Liver (tissue), 9 donors: ENCODE measurements around the gene USH1G. TPM values are rescaled to one million over a fixed set of nuclear protein-coding genes. Genes with fewer than 3 reads are reported as not detected.

Experiments used
- DNase-seq: peaks from one replicate; pipeline ENCODE4 v3.0.0-alpha.2; 2017; ENCODE audit warnings: low spot score
- H3K27ac ChIP-seq, 2 donors: one replicate each; pipeline ENCODE4 v1.7.0; 2013; ENCODE audit warnings: inconsistent platforms in 2 of 2, low read length in 2 of 2, control low read depth in 1 of 2, low read depth in 1 of 2, mild to moderate bottlenecking in 1 of 2
- H3K27me3 ChIP-seq, 4 donors: one replicate each; pipeline versions ENCODE4 v1.6.1 to v1.7.0; 2013; ENCODE audit warnings: low read length in 3 of 4, inconsistent platforms in 1 of 4, mild to moderate bottlenecking in 1 of 4, moderate library complexity in 1 of 4; ENCODE audit not compliant: control insufficient read depth in 4 of 4, insufficient read depth in 4 of 4
- H3K36me3 ChIP-seq, 4 donors: one replicate each; pipeline versions ENCODE4 v1.6.1 to v1.7.0; 2013; ENCODE audit warnings: low read length in 3 of 4, mild to moderate bottlenecking in 3 of 4, low read depth in 1 of 4, moderate library complexity in 1 of 4; ENCODE audit not compliant: control insufficient read depth in 4 of 4, insufficient read depth in 3 of 4
- H3K4me1 ChIP-seq, 4 donors: one replicate each; pipeline versions ENCODE4 v1.6.1 to v1.7.0; 2013; ENCODE audit warnings: low read length in 3 of 4, mild to moderate bottlenecking in 3 of 4, moderate library complexity in 1 of 4; ENCODE audit not compliant: control insufficient read depth in 4 of 4, insufficient read depth in 4 of 4
- H3K4me3 ChIP-seq, 3 donors: one replicate each; pipeline versions ENCODE4 v1.6.1 to v1.7.0; 2013; ENCODE audit warnings: low read length in 3 of 3, control low read depth in 1 of 3, low read depth in 1 of 3, mild to moderate bottlenecking in 1 of 3
- H3K9ac ChIP-seq, 2 donors: one replicate each; pipeline ENCODE4 v1.7.0; 2013; ENCODE audit warnings: low read length in 2 of 2, mild to moderate bottlenecking in 2 of 2, moderate library complexity in 2 of 2, control low read depth in 1 of 2, low read depth in 1 of 2
- H3K9me3 ChIP-seq, 4 donors: one replicate each; pipeline versions ENCODE4 v1.6.1 to v1.7.0; 2013; ENCODE audit warnings: low read length in 3 of 4; ENCODE audit not compliant: control insufficient read depth in 4 of 4
- CTCF ChIP-seq: fragments of 150-350 bp; IDR thresholded peaks from 2 replicates; pipeline ENCODE4 v1.5.1; 2017; ENCODE audit warnings: improper control_type of control experiment, low read depth, low read length; ENCODE audit not compliant: missing input control
- EGR1 ChIP-seq, 2 donors: IDR thresholded peaks; 2 replicates each; pipeline ENCODE4 v1.6.1; 2016 to 2018; ENCODE audit warnings: antibody characterized with exemption in 2 of 2, low read depth in 2 of 2
- FOXA1 ChIP-seq: IDR thresholded peaks from 2 replicates; pipeline ENCODE4 v1.6.1; 2016; ENCODE audit warnings: antibody characterized with exemption
- FOXA2 ChIP-seq: IDR thresholded peaks from 2 replicates; pipeline ENCODE4 v1.6.1; 2016; ENCODE audit warnings: antibody characterized with exemption
- GABPA ChIP-seq, 2 donors: IDR thresholded peaks in 1 of 2; conservative IDR thresholded peaks in 1 of 2; 2 replicates each; pipeline ENCODE4 v1.6.1; 2016; ENCODE audit warnings: antibody characterized with exemption in 2 of 2, mild to moderate bottlenecking in 1 of 2, moderate library complexity in 1 of 2
- HNF4A ChIP-seq, 2 donors: conservative IDR thresholded peaks; 2 replicates each; pipeline ENCODE4 v1.6.1; 2016; ENCODE audit warnings: antibody characterized with exemption in 2 of 2, mild to moderate bottlenecking in 2 of 2
- HNF4G ChIP-seq: IDR thresholded peaks from 2 replicates; pipeline ENCODE4 v1.6.1; 2016; ENCODE audit warnings: antibody characterized with exemption
- JUND ChIP-seq, 2 donors: IDR thresholded peaks; 2 replicates each; pipeline ENCODE4 v1.6.1; 2016; ENCODE audit warnings: antibody characterized with exemption in 2 of 2
- MAX ChIP-seq: IDR thresholded peaks from 2 replicates; pipeline ENCODE4 v1.6.1; 2016; ENCODE audit warnings: antibody characterized with exemption
- NR2F2 ChIP-seq: IDR thresholded peaks from 2 replicates; pipeline ENCODE4 v1.6.1; 2016; ENCODE audit warnings: antibody characterized with exemption
- RAD21 ChIP-seq, 2 donors: IDR thresholded peaks; 2 replicates each; pipeline ENCODE4 v1.6.1; 2016; ENCODE audit warnings: antibody characterized with exemption in 2 of 2, mild to moderate bottlenecking in 2 of 2
- SP1 ChIP-seq: IDR thresholded peaks from 2 replicates; pipeline ENCODE4 v1.6.1; 2018; ENCODE audit warnings: antibody characterized with exemption, mild to moderate bottlenecking
- TAF1 ChIP-seq: conservative IDR thresholded peaks from 2 replicates; pipeline ENCODE4 v1.6.1; 2016; ENCODE audit warnings: antibody characterized with exemption, mild to moderate bottlenecking
- YY1 ChIP-seq: IDR thresholded peaks from 2 replicates; pipeline ENCODE4 v1.6.1; 2016; ENCODE audit warnings: antibody characterized with exemption, mild to moderate bottlenecking
- WGBS: extraction: QIAGEN DNeasy Blood & Tissue Kit; methylation state at CpG from one replicate; pipeline ENCODE4 v1.1.7; 2013; 5-methylcytosine and 5-hydroxymethylcytosine counted together
- polyA plus RNA-seq, 2 donors: library from polyadenylated mRNA; stranded (reverse) in 1 of 2; unstranded in 1 of 2; fragments of 200-250 nt in 1 of 2; fragments of >200 nt in 1 of 2; fragmentation: Nextera tagmentation in 1 of 2; extraction: Ambion mirVana in 1 of 2; gene quantifications; one replicate each; pipeline versions ENCODE4 v1.2.1 to v1.2.3, GENCODE V29; 2013 to 2015
- total RNA-seq, 2 donors: library from RNA; depleted of rRNA; stranded (reverse); fragments of >200 nt; gene quantifications; one replicate each; pipeline ENCODE4 v1.2.3, GENCODE V29; 2014
- TF ChIP-seq, protein P1 (sequence below): IDR thresholded peaks from 2 replicates; pipeline ENCODE4 v1.6.1; 2016; ENCODE audit warnings: antibody characterized with exemption, mild to moderate bottlenecking
- TF ChIP-seq, protein P2 (sequence below): IDR thresholded peaks from 2 replicates; pipeline ENCODE4 v1.6.1; 2016; ENCODE audit warnings: antibody characterized with exemption
- donor health status: healthy.
- donor health status: healthy.
- donor health status: healthy.
- donor health status: healthy.
- donor health status: healthy.

The USH1G gene
- total and polyA plus RNA-seq, 4 donors, result under 0.01 TPM; not detected in 3

DNA sequence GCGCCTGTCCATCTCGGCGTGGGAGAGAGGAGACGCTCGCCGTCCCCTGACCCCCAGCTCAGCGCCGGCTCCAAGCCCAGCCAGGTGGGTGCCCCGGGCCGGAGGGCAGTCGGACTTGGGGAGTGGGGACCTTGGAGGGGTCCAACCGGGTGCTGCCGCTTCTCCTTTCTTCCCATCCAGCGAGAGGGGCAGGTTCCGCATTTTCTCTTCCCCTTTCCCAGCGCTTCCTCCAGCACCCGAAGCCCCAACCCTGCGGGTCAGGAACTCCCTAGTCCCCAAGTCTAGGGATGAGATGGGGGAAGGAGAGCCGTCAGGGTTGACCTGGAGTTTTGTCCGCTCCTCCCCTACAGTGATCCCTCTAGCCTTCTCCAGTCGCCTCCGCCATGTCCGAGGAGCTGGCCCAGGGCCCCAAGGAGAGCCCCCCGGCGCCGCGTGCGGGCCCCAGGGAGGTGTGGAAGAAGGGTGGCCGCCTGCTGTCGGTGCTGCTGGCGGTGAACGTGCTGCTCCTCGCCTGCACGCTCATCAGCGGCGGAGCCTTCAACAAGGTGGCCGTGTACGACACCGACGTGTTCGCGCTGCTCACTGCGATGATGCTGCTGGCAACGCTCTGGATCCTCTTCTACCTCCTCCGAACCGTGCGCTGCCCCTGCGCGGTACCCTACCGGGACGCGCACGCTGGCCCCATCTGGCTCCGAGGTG lies 1.3 kb upstream of the USH1G start, which contains the start of gene OTOP2 (continued):
- TF ChIP-seq, protein P1, sequence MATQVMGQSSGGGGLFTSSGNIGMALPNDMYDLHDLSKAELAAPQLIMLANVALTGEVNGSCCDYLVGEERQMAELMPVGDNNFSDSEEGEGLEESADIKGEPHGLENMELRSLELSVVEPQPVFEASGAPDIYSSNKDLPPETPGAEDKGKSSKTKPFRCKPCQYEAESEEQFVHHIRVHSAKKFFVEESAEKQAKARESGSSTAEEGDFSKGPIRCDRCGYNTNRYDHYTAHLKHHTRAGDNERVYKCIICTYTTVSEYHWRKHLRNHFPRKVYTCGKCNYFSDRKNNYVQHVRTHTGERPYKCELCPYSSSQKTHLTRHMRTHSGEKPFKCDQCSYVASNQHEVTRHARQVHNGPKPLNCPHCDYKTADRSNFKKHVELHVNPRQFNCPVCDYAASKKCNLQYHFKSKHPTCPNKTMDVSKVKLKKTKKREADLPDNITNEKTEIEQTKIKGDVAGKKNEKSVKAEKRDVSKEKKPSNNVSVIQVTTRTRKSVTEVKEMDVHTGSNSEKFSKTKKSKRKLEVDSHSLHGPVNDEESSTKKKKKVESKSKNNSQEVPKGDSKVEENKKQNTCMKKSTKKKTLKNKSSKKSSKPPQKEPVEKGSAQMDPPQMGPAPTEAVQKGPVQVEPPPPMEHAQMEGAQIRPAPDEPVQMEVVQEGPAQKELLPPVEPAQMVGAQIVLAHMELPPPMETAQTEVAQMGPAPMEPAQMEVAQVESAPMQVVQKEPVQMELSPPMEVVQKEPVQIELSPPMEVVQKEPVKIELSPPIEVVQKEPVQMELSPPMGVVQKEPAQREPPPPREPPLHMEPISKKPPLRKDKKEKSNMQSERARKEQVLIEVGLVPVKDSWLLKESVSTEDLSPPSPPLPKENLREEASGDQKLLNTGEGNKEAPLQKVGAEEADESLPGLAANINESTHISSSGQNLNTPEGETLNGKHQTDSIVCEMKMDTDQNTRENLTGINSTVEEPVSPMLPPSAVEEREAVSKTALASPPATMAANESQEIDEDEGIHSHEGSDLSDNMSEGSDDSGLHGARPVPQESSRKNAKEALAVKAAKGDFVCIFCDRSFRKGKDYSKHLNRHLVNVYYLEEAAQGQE, result no peak
- no peak for TF ChIP-seq RAD21 (IDR thresholded peaks at IDR 0.05)
- no peak for TF ChIP-seq TAF1
- TF ChIP-seq GABPA (IDR thresholded peaks at IDR 0.05 in 1 of 2, conservative IDR thresholded peaks at IDR 0.05 in 1 of 2), result no peak
- no peak for TF ChIP-seq EGR1 (IDR thresholded peaks at IDR 0.05; ENCODE audit: low read depth in 2 of 2)
- TF ChIP-seq HNF4G, result no peak
- no peak for TF ChIP-seq FOXA2
- TF ChIP-seq MAX, result no peak

- Histone ChIP-seq H3K36me3 (no peaks in the 10 kb centered on the region), H3K4me3 (peak overlapping the region in 1 of 3 donors; percentile 32), H3K4me1 (peaks cover 2 to 8% (median 6%) of the 10 kb centered on the region in 4 donors), H3K9ac (no peak overlapping the region), H3K9me3 (no peaks in the 10 kb centered on the region), H3K27me3 (peaks cover 2 to 10% (median 5%) of the 10 kb centered on the region in 4 donors), H3K27ac (no peak overlapping the region)
- peak; percentile 80 for DNase-seq
- no peak for TF ChIP-seq TAF1
- no peak for TF ChIP-seq JUND (IDR thresholded peaks at IDR 0.05)
- TF ChIP-seq GABPA (IDR thresholded peaks at IDR 0.05 in 1 of 2, conservative IDR thresholded peaks at IDR 0.05 in 1 of 2), result no peak
- no peak for TF ChIP-seq SP1
- no peak for TF ChIP-seq EGR1 (IDR thresholded peaks at IDR 0.05; ENCODE audit: low read depth in 2 of 2)
- TF ChIP-seq HNF4A (conservative IDR thresholded peaks at IDR 0.05), result peak in 1 of 2 donors; percentile 54
- TF ChIP-seq YY1, result no peak
- TF ChIP-seq RAD21 (IDR thresholded peaks at IDR 0.05), result peak in 1 of 2 donors; percentile 74
- TF ChIP-seq CTCF, result peak; percentile 61
- 7% methylated on average over 59 of the region's 59 CpGs for WGBS
Observed at GRCh38 chr17:74923538-74924249, 639 bp upstream of the USH1G start.

- no peak for DNase-seq
- no peaks in the 10 kb centered on the region for H3K9me3 ChIP-seq
- H3K4me1 ChIP-seq, result peaks cover 2 to 8% (median 6%) of the 10 kb centered on the region in 4 donors
- H3K4me3 ChIP-seq, result no peak overlapping the region
- H3K9ac ChIP-seq, result no peak overlapping the region
- no peaks in the 10 kb centered on the region for H3K36me3 ChIP-seq
- no peak overlapping the region for H3K27ac ChIP-seq
- H3K27me3 ChIP-seq, result peaks cover 2 to 10% (median 5%) of the 10 kb centered on the region in 4 donors
- WGBS, result 59% methylated on average over 6 of the region's 6 CpGs
- TF ChIP-seq, protein P2, sequence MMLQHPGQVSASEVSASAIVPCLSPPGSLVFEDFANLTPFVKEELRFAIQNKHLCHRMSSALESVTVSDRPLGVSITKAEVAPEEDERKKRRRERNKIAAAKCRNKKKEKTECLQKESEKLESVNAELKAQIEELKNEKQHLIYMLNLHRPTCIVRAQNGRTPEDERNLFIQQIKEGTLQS, result no peak
- no peak for TF ChIP-seq MAX
- TF ChIP-seq NR2F2, result no peak
- TF ChIP-seq EGR1 (IDR thresholded peaks at IDR 0.05; ENCODE audit: low read depth in 2 of 2), result no peak
- TF ChIP-seq GABPA (IDR thresholded peaks at IDR 0.05 in 1 of 2, conservative IDR thresholded peaks at IDR 0.05 in 1 of 2), result no peak
- TF ChIP-seq, protein P1, result no peak
- no peak for TF ChIP-seq FOXA1
- TF ChIP-seq SP1, result no peak
- TF ChIP-seq TAF1, result no peak
Observed at GRCh38 chr17:74922172-74922571, 883 bp downstream of the USH1G start.
